ENCODE measurements around the gene STING1. TPM values are rescaled to one million over a fixed set of nuclear protein-coding genes. Genes with fewer than 3 reads are reported as not detected.

Gene STING1
- total and polyA plus RNA-seq, 4 donors, result 16.0 to 31.7 (median 21.5) TPM

DNA sequence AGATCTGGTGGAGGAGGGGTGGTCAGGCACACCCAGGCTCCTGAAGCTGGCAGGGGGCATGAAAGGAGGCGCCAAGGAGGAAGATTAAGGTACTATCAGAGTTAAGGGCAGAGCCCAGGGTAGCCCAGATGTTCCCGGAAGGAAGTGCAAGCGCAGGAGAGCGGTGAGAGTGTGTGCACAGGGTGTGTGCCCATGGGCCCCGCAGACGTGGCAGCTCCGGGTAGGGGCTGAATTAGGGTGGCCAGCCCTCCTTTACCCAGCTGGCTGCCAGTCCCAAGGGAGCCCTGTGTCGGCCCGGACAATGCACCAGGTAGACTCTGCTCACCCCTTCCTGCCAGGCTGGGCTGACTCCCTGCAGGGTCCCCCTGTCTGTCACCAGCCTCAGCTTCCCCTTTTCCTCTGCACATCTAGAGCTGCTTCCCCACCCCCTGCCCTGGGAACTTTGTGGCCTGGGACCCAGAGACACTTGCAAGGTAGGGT, 11.7 kb downstream of the STING1 start, which contains the start of gene SMIM33:
SMIM33 (plus strand) TSS at position 184 of the 480 bp plus-strand sequence; CDS start at position 302, 118 bp downstream.
- WGBS (ENCODE audit: insufficient coverage), result 84% methylated on average over 8 of the region's 9 CpGs
- Histone ChIP-seq H3K36me3 (ENCODE audit: control insufficient read depth, insufficient read depth, low read length) (no peaks in the 10 kb centered on the region), H3K4me3 (ENCODE audit: low read depth, low read length) (no peak within 1 kb of the TSS), H3K4me1 (ENCODE audit: control insufficient read depth, insufficient read depth, low read length) (peaks cover 15% of the 10 kb centered on the region), H3K27me3 (ENCODE audit: control insufficient read depth, insufficient read depth, low read length) (no peaks in the 10 kb centered on the region), H3K27ac (ENCODE audit: low read depth, low read length) (no peak within 1 kb of the TSS), H3K9me3 (ENCODE audit: control insufficient read depth, insufficient read depth, low read length) (no peaks in the 10 kb centered on the region)
- DNase-seq (ENCODE audit: low read depth in 4 of 6, low spot score in 6 of 6), result no peak

GRCh38 chr5:139468421-139468931, 14.1 kb downstream of the STING1 start:
- no peak overlapping the region for H3K4me3 ChIP-seq (ENCODE audit: low read depth, low read length)
- H3K27me3 ChIP-seq (ENCODE audit: control insufficient read depth, insufficient read depth, low read length), result no peaks in the 10 kb centered on the region
- H3K27ac ChIP-seq (ENCODE audit: low read depth, low read length), result no peak overlapping the region
- 89% methylated on average over 3 of the region's 8 CpGs for WGBS (ENCODE audit: insufficient coverage)
- peaks cover 11% of the 10 kb centered on the region for H3K4me1 ChIP-seq (ENCODE audit: control insufficient read depth, insufficient read depth, low read length)
- DNase-seq (ENCODE audit: low read depth in 4 of 6, low spot score in 6 of 6), result no peak
- H3K36me3 ChIP-seq (ENCODE audit: control insufficient read depth, insufficient read depth, low read length), result no peaks in the 10 kb centered on the region
- H3K9me3 ChIP-seq (ENCODE audit: control insufficient read depth, insufficient read depth, low read length), result no peaks in the 10 kb centered on the region

DNA sequence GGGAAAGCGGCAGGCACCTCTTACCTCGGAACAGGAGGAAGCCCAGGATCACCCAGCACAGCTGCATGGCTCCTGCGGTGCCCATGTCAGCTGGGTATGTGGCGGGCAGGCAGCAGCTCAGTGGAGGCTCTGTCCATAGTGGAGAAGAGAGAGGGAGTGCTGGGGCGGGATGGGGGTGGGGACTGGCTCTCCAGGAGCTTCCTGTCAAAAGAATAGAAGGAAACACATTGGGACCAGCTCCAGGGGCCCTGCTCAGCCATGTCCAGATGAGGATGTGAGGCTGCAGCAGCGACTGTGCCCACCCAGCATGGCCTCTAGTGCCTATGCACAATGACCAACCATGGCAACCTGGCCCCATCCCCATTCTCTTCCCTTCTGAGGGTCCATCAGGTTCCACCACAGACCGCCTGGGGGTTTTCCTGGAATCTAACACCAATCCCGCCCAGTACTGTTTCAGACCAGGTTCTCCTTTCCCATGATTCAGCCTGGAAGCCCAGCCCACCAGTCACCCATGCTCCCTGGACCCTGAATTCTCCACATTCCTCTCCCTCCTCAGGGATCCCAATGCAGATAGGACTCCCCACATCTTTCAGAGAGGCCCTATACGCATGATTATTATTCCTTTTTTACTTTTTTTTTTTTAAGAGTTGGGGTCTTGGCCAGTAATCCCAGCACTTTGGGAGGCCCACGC, 19.8 kb downstream of the STING1 start, which contains the start of gene ECSCR:
ECSCR (minus strand) TSS at position 158 of the 691 bp plus-strand sequence; CDS start at position 85, 73 bp downstream.
- H3K27ac ChIP-seq (ENCODE audit: low read depth, low read length), result peak within 1 kb of the TSS; percentile 50
- 84% methylated on average over 8 of the region's 10 CpGs for WGBS (ENCODE audit: insufficient coverage)
- H3K9me3 ChIP-seq (ENCODE audit: control insufficient read depth, insufficient read depth, low read length), result no peaks in the 10 kb centered on the region
- no peak for DNase-seq (ENCODE audit: low read depth in 4 of 6, low spot score in 6 of 6)
- H3K36me3 ChIP-seq (ENCODE audit: control insufficient read depth, insufficient read depth, low read length), result no peaks in the 10 kb centered on the region
- no peaks in the 10 kb centered on the region for H3K27me3 ChIP-seq (ENCODE audit: control insufficient read depth, insufficient read depth, low read length)
- H3K4me3 ChIP-seq (ENCODE audit: low read depth, low read length), result no peak within 1 kb of the TSS
- H3K4me1 ChIP-seq (ENCODE audit: control insufficient read depth, insufficient read depth, low read length), result no peaks in the 10 kb centered on the region

- H3K9me3 ChIP-seq (ENCODE audit: control insufficient read depth, insufficient read depth, low read length), result no peaks in the 10 kb centered on the region
- H3K27ac ChIP-seq (ENCODE audit: low read depth, low read length), result no peak overlapping the region
- H3K4me1 ChIP-seq (ENCODE audit: control insufficient read depth, insufficient read depth, low read length), result no peaks in the 10 kb centered on the region
- H3K36me3 ChIP-seq (ENCODE audit: control insufficient read depth, insufficient read depth, low read length), result no peaks in the 10 kb centered on the region
- H3K4me3 ChIP-seq (ENCODE audit: low read depth, low read length), result no peak overlapping the region
- 80% methylated on average over 1 of the region's 5 CpGs for WGBS (ENCODE audit: insufficient coverage)
- H3K27me3 ChIP-seq (ENCODE audit: control insufficient read depth, insufficient read depth, low read length), result no peaks in the 10 kb centered on the region
- no peak for DNase-seq (ENCODE audit: low read depth in 4 of 6, low spot score in 6 of 6)
These were observed 20.9 kb downstream of the STING1 start for GRCh38 chr5:139461698-139462097.

GRCh38 chr5:139461176-139461575, 21.4 kb downstream of the STING1 start:
- no peaks in the 10 kb centered on the region for H3K4me1 ChIP-seq (ENCODE audit: control insufficient read depth, insufficient read depth, low read length)
- H3K27me3 ChIP-seq (ENCODE audit: control insufficient read depth, insufficient read depth, low read length), result no peaks in the 10 kb centered on the region
- H3K9me3 ChIP-seq (ENCODE audit: control insufficient read depth, insufficient read depth, low read length), result no peaks in the 10 kb centered on the region
- peak overlapping the region; percentile 7 for H3K4me3 ChIP-seq (ENCODE audit: low read depth, low read length)
- H3K27ac ChIP-seq (ENCODE audit: low read depth, low read length), result no peak overlapping the region
- DNase-seq (ENCODE audit: low read depth in 4 of 6, low spot score in 6 of 6), result no peak
- WGBS (ENCODE audit: insufficient coverage), result 85% methylated on average over 7 of the region's 7 CpGs
- H3K36me3 ChIP-seq (ENCODE audit: control insufficient read depth, insufficient read depth, low read length), result no peaks in the 10 kb centered on the region

DNA sequence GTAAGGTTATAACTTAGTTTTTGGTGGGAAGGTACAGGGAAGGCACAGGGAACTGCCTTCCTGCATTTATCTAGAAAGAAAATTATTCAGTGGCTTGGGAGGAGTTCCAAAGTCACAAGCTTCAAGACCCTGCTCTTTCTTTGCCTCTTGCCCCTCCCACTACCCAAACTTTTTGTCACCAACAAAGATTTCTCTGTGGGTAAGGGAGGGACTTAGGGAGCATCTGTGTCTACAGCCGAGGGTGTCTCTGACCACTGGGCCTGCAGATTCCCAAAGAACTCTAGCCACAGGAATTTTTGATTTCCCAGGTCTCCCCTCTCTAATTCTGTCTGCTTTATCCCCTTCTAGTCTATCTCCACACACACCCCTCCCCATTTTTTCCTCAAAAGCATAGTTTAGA, 22.1 kb downstream of the STING1 start:
- Histone ChIP-seq H3K9me3 (ENCODE audit: control insufficient read depth, insufficient read depth, low read length) (no peaks in the 10 kb centered on the region), H3K27ac (ENCODE audit: low read depth, low read length) (no peak overlapping the region), H3K4me3 (ENCODE audit: low read depth, low read length) (no peak overlapping the region), H3K4me1 (ENCODE audit: control insufficient read depth, insufficient read depth, low read length) (no peaks in the 10 kb centered on the region), H3K36me3 (ENCODE audit: control insufficient read depth, insufficient read depth, low read length) (no peaks in the 10 kb centered on the region), H3K27me3 (ENCODE audit: control insufficient read depth, insufficient read depth, low read length) (no peaks in the 10 kb centered on the region)
- no CpG with 5 or more reads among the region's 1 CpG for WGBS (ENCODE audit: insufficient coverage)
- no peak for DNase-seq (ENCODE audit: low read depth in 4 of 6, low spot score in 6 of 6)

GRCh38 chr5:139459451-139459934, 23.1 kb downstream of the STING1 start:
- Histone ChIP-seq H3K9me3 (ENCODE audit: control insufficient read depth, insufficient read depth, low read length) (no peaks in the 10 kb centered on the region), H3K4me3 (ENCODE audit: low read depth, low read length) (no peak overlapping the region), H3K27ac (ENCODE audit: low read depth, low read length) (peak overlapping the region; percentile 62), H3K27me3 (ENCODE audit: control insufficient read depth, insufficient read depth, low read length) (no peaks in the 10 kb centered on the region), H3K36me3 (ENCODE audit: control insufficient read depth, insufficient read depth, low read length) (no peaks in the 10 kb centered on the region), H3K4me1 (ENCODE audit: control insufficient read depth, insufficient read depth, low read length) (no peaks in the 10 kb centered on the region)
- DNase-seq (ENCODE audit: low read depth in 4 of 6, low spot score in 6 of 6), result peak in 1 of 6 donors; percentile 34
- WGBS (ENCODE audit: insufficient coverage), result 47% methylated on average over 6 of the region's 8 CpGs

GRCh38 chr5:139458580-139459407, 23.8 kb downstream of the STING1 start:
- H3K9me3 ChIP-seq (ENCODE audit: control insufficient read depth, insufficient read depth, low read length), result no peaks in the 10 kb centered on the region
- DNase-seq (ENCODE audit: low read depth in 4 of 6, low spot score in 6 of 6), result no peak
- no peak overlapping the region for H3K4me3 ChIP-seq (ENCODE audit: low read depth, low read length)
- H3K4me1 ChIP-seq (ENCODE audit: control insufficient read depth, insufficient read depth, low read length), result no peaks in the 10 kb centered on the region
- H3K36me3 ChIP-seq (ENCODE audit: control insufficient read depth, insufficient read depth, low read length), result no peaks in the 10 kb centered on the region
- 92% methylated on average over 3 of the region's 8 CpGs for WGBS (ENCODE audit: insufficient coverage)
- no peaks in the 10 kb centered on the region for H3K27me3 ChIP-seq (ENCODE audit: control insufficient read depth, insufficient read depth, low read length)
- H3K27ac ChIP-seq (ENCODE audit: low read depth, low read length), result peak overlapping the region; percentile 62

DNA sequence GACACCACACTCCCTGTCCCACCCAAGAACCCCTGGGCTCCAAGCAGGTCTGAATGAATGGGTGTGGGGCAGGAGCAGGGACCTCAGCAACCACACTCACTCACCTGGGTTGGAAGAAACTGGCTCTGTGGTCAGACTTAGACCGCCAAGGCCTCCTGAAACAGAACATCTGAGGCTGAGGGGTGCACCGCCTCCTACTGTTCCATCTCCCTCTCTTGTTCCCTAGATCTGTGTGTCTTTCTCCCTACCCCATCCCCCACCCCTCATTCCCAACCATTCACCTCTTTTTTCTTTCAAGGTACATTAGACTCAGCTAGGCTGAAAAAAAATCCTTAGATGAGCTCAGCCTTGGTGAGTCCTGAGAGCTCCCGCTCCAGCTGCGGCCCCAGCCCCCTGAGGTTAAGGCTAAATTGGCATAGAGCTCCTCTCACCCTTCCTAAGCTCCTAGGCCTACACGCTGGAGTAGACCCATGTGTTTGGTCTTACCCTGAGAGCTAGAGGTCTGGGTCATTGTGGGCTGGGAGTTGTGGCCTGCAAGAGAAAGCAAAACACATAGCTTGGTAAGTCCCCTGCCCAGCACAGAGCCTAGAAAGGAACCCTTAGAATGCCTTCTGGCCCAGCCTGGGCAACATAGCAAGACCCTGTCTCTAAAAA, 24.8 kb downstream of the STING1 start:
- no peaks in the 10 kb centered on the region for H3K4me1 ChIP-seq (ENCODE audit: control insufficient read depth, insufficient read depth, low read length)
- H3K4me3 ChIP-seq (ENCODE audit: low read depth, low read length), result no peak overlapping the region
- 94% methylated on average over 2 of the region's 5 CpGs for WGBS (ENCODE audit: insufficient coverage)
- DNase-seq (ENCODE audit: low read depth in 4 of 6, low spot score in 6 of 6), result no peak
- no peaks in the 10 kb centered on the region for H3K27me3 ChIP-seq (ENCODE audit: control insufficient read depth, insufficient read depth, low read length)
- H3K9me3 ChIP-seq (ENCODE audit: control insufficient read depth, insufficient read depth, low read length), result no peaks in the 10 kb centered on the region
- no peaks in the 10 kb centered on the region for H3K36me3 ChIP-seq (ENCODE audit: control insufficient read depth, insufficient read depth, low read length)
- H3K27ac ChIP-seq (ENCODE audit: low read depth, low read length), result no peak overlapping the region

Measured in spinal cord (tissue), 10 donors.